Measurements from ENCODE around the gene RGS1. TPM values are rescaled to one million over a fixed set of nuclear protein-coding genes. Genes with fewer than 3 reads are reported as not detected.

The RGS1 gene
- total RNA-seq, 1 experiment from 2014 or later = not detected

DNA sequence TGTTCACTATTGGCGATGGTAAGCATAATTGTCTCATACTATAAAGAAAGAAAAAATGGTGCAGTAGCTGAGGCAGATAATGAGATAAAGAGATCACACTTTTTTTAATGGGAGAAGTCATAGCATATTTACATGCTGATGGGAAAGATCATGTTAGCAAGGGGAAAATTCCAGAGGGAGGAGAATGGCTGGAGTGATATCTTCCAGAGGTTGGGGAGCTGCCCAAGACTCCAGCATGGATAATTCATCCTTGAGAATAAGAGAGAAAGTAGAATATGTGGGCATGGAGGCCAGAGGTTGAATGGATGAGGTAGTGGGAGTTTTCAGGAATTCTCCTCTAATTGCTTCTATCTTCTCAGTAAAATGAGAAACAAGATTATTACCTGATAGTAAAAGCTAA lies 45.8 kb upstream of the RGS1 start:
- CTCF ChIA-PET = no interaction called here
- BruUV-seq (replicated peaks) = no TSS peak

DNA sequence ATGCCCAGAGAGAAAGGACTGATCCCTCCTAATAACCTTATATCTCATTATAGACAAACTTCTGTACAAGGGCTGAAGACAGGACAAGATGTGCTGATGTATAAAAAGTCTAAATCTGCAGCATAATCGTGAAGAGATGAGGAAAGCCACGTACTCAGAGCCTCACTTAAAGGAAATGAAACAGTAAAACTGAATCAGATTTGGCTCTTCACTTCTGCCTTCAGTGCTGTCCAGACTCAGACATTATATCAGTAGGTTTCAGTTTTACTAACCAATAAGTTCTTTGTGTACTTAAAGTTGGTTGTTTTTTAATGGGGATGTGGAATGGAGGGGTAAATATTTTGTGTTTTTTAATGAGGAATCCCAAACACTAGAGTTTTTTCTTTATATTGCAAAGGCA lies 45.3 kb upstream of the RGS1 start:
- DNase-seq (ENCODE audit: low read depth, low spot score) = no peak
- no peaks in the 10 kb centered on the region for H3K4me1 ChIP-seq (ENCODE audit: control insufficient read depth, insufficient read depth, low read length)
- ATAC-seq = no peak
- ChIA-PET POLR2A (no interaction called here), CTCF (no interaction called here)
- no peaks in the 10 kb centered on the region for H3K27me3 ChIP-seq (ENCODE audit: control insufficient read depth, insufficient read depth, low read length)
- no TSS peak for BruUV-seq (replicated peaks)
- intact Hi-C loops (cut with micrococcal nuclease; ENCODE audit: unreplicated experiment) = no loop called here
- TF ChIP-seq CTCF (IDR thresholded peaks at IDR 0.05) (no peak), SIN3A (IDR thresholded peaks at IDR 0.05; ENCODE audit: borderline replicate concordance, insufficient read depth, low read depth, low read length) (no peak), POLR2AphosphoS5 (IDR thresholded peaks at IDR 0.05; ENCODE audit: low read depth, low read length) (no peak), TCF7L2 (IDR thresholded peaks at IDR 0.05; ENCODE audit: low read depth, low read length) (no peak)
- TF ChIP-seq, protein P1, sequence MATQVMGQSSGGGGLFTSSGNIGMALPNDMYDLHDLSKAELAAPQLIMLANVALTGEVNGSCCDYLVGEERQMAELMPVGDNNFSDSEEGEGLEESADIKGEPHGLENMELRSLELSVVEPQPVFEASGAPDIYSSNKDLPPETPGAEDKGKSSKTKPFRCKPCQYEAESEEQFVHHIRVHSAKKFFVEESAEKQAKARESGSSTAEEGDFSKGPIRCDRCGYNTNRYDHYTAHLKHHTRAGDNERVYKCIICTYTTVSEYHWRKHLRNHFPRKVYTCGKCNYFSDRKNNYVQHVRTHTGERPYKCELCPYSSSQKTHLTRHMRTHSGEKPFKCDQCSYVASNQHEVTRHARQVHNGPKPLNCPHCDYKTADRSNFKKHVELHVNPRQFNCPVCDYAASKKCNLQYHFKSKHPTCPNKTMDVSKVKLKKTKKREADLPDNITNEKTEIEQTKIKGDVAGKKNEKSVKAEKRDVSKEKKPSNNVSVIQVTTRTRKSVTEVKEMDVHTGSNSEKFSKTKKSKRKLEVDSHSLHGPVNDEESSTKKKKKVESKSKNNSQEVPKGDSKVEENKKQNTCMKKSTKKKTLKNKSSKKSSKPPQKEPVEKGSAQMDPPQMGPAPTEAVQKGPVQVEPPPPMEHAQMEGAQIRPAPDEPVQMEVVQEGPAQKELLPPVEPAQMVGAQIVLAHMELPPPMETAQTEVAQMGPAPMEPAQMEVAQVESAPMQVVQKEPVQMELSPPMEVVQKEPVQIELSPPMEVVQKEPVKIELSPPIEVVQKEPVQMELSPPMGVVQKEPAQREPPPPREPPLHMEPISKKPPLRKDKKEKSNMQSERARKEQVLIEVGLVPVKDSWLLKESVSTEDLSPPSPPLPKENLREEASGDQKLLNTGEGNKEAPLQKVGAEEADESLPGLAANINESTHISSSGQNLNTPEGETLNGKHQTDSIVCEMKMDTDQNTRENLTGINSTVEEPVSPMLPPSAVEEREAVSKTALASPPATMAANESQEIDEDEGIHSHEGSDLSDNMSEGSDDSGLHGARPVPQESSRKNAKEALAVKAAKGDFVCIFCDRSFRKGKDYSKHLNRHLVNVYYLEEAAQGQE (IDR thresholded peaks at IDR 0.05; ENCODE audit: insufficient read depth in 1 of 2, low read depth in 2 of 2, low read length in 1 of 2) = no peak
- H3K27ac ChIP-seq (ENCODE audit: low read length) = no peak overlapping the region
- in situ Hi-C loops (cut with HindIII; ENCODE audit: low pct_unique_long_range_greater_than_20kb, low sequenced_read_pairs) = no loop called here
- no peaks in the 10 kb centered on the region for H3K36me3 ChIP-seq (ENCODE audit: control insufficient read depth, insufficient read depth, low read length)
- no peaks in the 10 kb centered on the region for H3K9me3 ChIP-seq (ENCODE audit: control insufficient read depth, insufficient read depth, low read depth, low read length)
- no peak overlapping the region for H3K4me3 ChIP-seq (ENCODE audit: low read depth in 2 of 2, low read length in 2 of 2)

More for the DNA sequence above, 45.8 kb upstream of the RGS1 start:
- no peak for DNase-seq (ENCODE audit: low read depth, low spot score)
- in situ Hi-C loops (cut with HindIII; ENCODE audit: low pct_unique_long_range_greater_than_20kb, low sequenced_read_pairs) = no loop called here
- no peak for TF ChIP-seq POLR2AphosphoS5 (IDR thresholded peaks at IDR 0.05; ENCODE audit: low read depth, low read length)
- TF ChIP-seq, protein P1 (IDR thresholded peaks at IDR 0.05; ENCODE audit: insufficient read depth in 1 of 2, low read depth in 2 of 2, low read length in 1 of 2) = no peak
- TF ChIP-seq TCF7L2 (IDR thresholded peaks at IDR 0.05; ENCODE audit: low read depth, low read length) = no peak
- no peak for TF ChIP-seq SIN3A (IDR thresholded peaks at IDR 0.05; ENCODE audit: borderline replicate concordance, insufficient read depth, low read depth, low read length)
- TF ChIP-seq CTCF (IDR thresholded peaks at IDR 0.05) = no peak
- Histone ChIP-seq H3K27me3 (ENCODE audit: control insufficient read depth, insufficient read depth, low read length) (no peaks in the 10 kb centered on the region), H3K9me3 (ENCODE audit: control insufficient read depth, insufficient read depth, low read depth, low read length) (no peaks in the 10 kb centered on the region), H3K36me3 (ENCODE audit: control insufficient read depth, insufficient read depth, low read length) (no peaks in the 10 kb centered on the region), H3K27ac (ENCODE audit: low read length) (no peak overlapping the region), H3K4me1 (ENCODE audit: control insufficient read depth, insufficient read depth, low read length) (no peaks in the 10 kb centered on the region), H3K4me3 (ENCODE audit: low read depth in 2 of 2, low read length in 2 of 2) (no peak overlapping the region)
- POLR2A ChIA-PET = no interaction called here
- intact Hi-C loops (cut with micrococcal nuclease; ENCODE audit: unreplicated experiment) = no loop called here
- ATAC-seq = no peak

All from Panc1 (cell line).